Activated CD4-positive, CD25-positive, alpha-beta regulatory T cell (primary cell): Measurements from ENCODE around the gene CDK5.
"Not testable (repeated sequence)": the region's sequence is repeated elsewhere in the genome, so short reads cannot be mapped to it uniquely, and the experiment has no call there.

Experiments used
- DNase-seq, 4 experiments: peaks; one replicate each; lab custom pipeline; 2025; lab: John Stamatoyannopoulos, UW

CDK5 gene

GRCh38 chr7:151013733-151014497 lies 43.8 kb downstream of the CDK5 start:
- DNase-seq = peak; percentile 56 to 80 (median 72)

GRCh38 chr7:151013356-151013732 lies 44.4 kb downstream of the CDK5 start:
- DNase-seq = no peak

GRCh38 chr7:151012911-151013347 lies 44.8 kb downstream of the CDK5 start:
- no peak for DNase-seq

GRCh38 chr7:151012031-151012692 lies 45.5 kb downstream of the CDK5 start:
- DNase-seq = no peak

- DNase-seq = not testable (repeated sequence)
Observed at GRCh38 chr7:151011616-151012015, 46.1 kb downstream of the CDK5 start.

- DNase-seq = no peak
Observed at GRCh38 chr7:151011097-151011409, 46.6 kb downstream of the CDK5 start.

GRCh38 chr7:151010307-151011096 lies 47.2 kb downstream of the CDK5 start:
- no peak for DNase-seq

- DNase-seq = no peak
Observed at GRCh38 chr7:151010037-151010306, 47.7 kb downstream of the CDK5 start.

- no peak for DNase-seq
Observed at GRCh38 chr7:151009327-151010036, 48.2 kb downstream of the CDK5 start.

GRCh38 chr7:151008511-151009323 lies 49.0 kb downstream of the CDK5 start:
- DNase-seq = peak; percentile 63 to 72 (median 66)

GRCh38 chr7:151008143-151008510 lies 49.6 kb downstream of the CDK5 start:
- no peak for DNase-seq

- DNase-seq = no peak
Observed at GRCh38 chr7:151007469-151007898, 50.2 kb downstream of the CDK5 start.

GRCh38 chr7:151006590-151007300 lies 51.0 kb downstream of the CDK5 start:
- no peak for DNase-seq

- no peak for DNase-seq
Observed at GRCh38 chr7:151005566-151005965, 52.1 kb downstream of the CDK5 start.
